Suprapubic skin (tissue), 4 donors: Measurements from ENCODE around the gene NSFL1C. TPM values are rescaled to one million over a fixed set of nuclear protein-coding genes. Genes with fewer than 3 reads are reported as not detected.

ENCODE experiments used
- DNase-seq, 2 donors: peaks; one replicate each; pipeline ENCODE4 v3.0.0-alpha.2; 2019; ENCODE audit warnings: low spot score in 2 of 2
- H3K27ac ChIP-seq: fragments of 200-600 bp; sonication (generic); one replicate; pipeline ENCODE4 v1.5.1; 2019
- H3K27me3 ChIP-seq: fragments of 200-600 bp; sonication (generic); one replicate; pipeline ENCODE4 v1.5.1; 2019
- H3K36me3 ChIP-seq: fragments of 200-600 bp; sonication (generic); one replicate; pipeline ENCODE4 v1.5.1; 2019
- H3K4me1 ChIP-seq: fragments of 200-600 bp; sonication (generic); one replicate; pipeline ENCODE4 v1.5.1; 2019
- H3K4me3 ChIP-seq: fragments of 200-600 bp; sonication (generic); one replicate; pipeline ENCODE4 v1.5.1; 2019; ENCODE audit warnings: mild to moderate bottlenecking
- H3K9me3 ChIP-seq: fragments of 200-600 bp; sonication (generic); one replicate; pipeline ENCODE4 v1.5.1; 2019
- CTCF ChIP-seq, 2 donors: fragments of 200-600 bp in 1 of 2; fragments of 450-650 bp in 1 of 2; sonication (generic) in 1 of 2; IDR thresholded peaks; one replicate each; pipeline ENCODE4 v1.5.1; 2016 to 2019; ENCODE audit warnings: antibody characterized with exemption in 2 of 2, mild to moderate bottlenecking in 1 of 2, moderate library complexity in 1 of 2
- EP300 ChIP-seq: sonication (generic); formaldehyde crosslinking; IDR thresholded peaks from one replicate; pipeline ENCODE4 v1.6.1; 2017; ENCODE audit warnings: antibody characterized with exemption
- POLR2A ChIP-seq, 2 donors: fragments of 450-650 bp; IDR thresholded peaks; one replicate each; pipeline ENCODE4 v1.6.1; 2017; ENCODE audit warnings: antibody characterized with exemption in 2 of 2, mild to moderate bottlenecking in 2 of 2, moderate library complexity in 2 of 2
- POLR2AphosphoS5 ChIP-seq, 3 donors: sonication (generic); formaldehyde crosslinking; IDR thresholded peaks; one replicate each; pipeline ENCODE4 v1.6.1; 2017; ENCODE audit warnings: antibody characterized with exemption in 3 of 3
- WGBS: methylation state at CpG from one replicate; pipeline ENCODE4 v1.1.5; 2018; 5-methylcytosine and 5-hydroxymethylcytosine counted together
- total RNA-seq, 4 donors: library from RNA; depleted of rRNA; stranded (reverse); fragments of >200 nt; gene quantifications; one replicate each; pipeline ENCODE4 v1.1.0, GENCODE V29; 2016

NSFL1C gene
- total RNA-seq, 4 donors from 2014 or later, result 55.0 to 75.3 (median 64.3) TPM

GRCh38 chr20:1490643-1491195 is 24.1 kb upstream of the NSFL1C start:
- H3K4me3 ChIP-seq, result peak overlapping the region; percentile 29
- no peak for DNase-seq
- peaks cover 10% of the 10 kb centered on the region for H3K4me1 ChIP-seq
- no peaks in the 10 kb centered on the region for H3K36me3 ChIP-seq
- 83% methylated on average over 9 of the region's 9 CpGs for WGBS
- TF ChIP-seq POLR2A (IDR thresholded peaks at IDR 0.05) (no peak), CTCF (IDR thresholded peaks at IDR 0.05) (no peak), POLR2AphosphoS5 (IDR thresholded peaks at IDR 0.05) (no peak), EP300 (no peak)
- no peaks in the 10 kb centered on the region for H3K9me3 ChIP-seq
- no peaks in the 10 kb centered on the region for H3K27me3 ChIP-seq
- H3K27ac ChIP-seq, result peak overlapping the region; percentile 73

- Histone ChIP-seq H3K4me3 (peak overlapping the region; percentile 29), H3K27ac (peak overlapping the region; percentile 73), H3K4me1 (peaks cover 10% of the 10 kb centered on the region), H3K36me3 (no peaks in the 10 kb centered on the region), H3K9me3 (no peaks in the 10 kb centered on the region), H3K27me3 (no peaks in the 10 kb centered on the region)
- DNase-seq, result no peak
- TF ChIP-seq POLR2AphosphoS5 (IDR thresholded peaks at IDR 0.05) (peak in 2 of 3 donors; percentile 11 to 20), EP300 (no peak)
- 63% methylated on average over 6 of the region's 6 CpGs for WGBS
These were observed 23.3 kb upstream of the NSFL1C start for GRCh38 chr20:1489764-1490436.

- peak overlapping the region; percentile 73 for H3K27ac ChIP-seq
- H3K4me3 ChIP-seq, result no peak overlapping the region
- TF ChIP-seq POLR2A (IDR thresholded peaks at IDR 0.05) (no peak), EP300 (no peak), CTCF (IDR thresholded peaks at IDR 0.05) (no peak), POLR2AphosphoS5 (IDR thresholded peaks at IDR 0.05) (no peak)
These were observed 22.7 kb upstream of the NSFL1C start for GRCh38 chr20:1489325-1489724.

GRCh38 chr20:1486566-1486965 is 19.9 kb upstream of the NSFL1C start:
- 63% methylated on average over 2 of the region's 2 CpGs for WGBS
- no peaks in the 10 kb centered on the region for H3K9me3 ChIP-seq
- TF ChIP-seq EP300, result no peak
- no peak for TF ChIP-seq POLR2AphosphoS5 (IDR thresholded peaks at IDR 0.05)
- TF ChIP-seq POLR2A (IDR thresholded peaks at IDR 0.05), result no peak
- TF ChIP-seq CTCF (IDR thresholded peaks at IDR 0.05), result no peak
- no peak for DNase-seq
- no peak overlapping the region for H3K4me3 ChIP-seq
- H3K4me1 ChIP-seq, result peaks cover 10% of the 10 kb centered on the region
- no peak overlapping the region for H3K27ac ChIP-seq
- no peaks in the 10 kb centered on the region for H3K27me3 ChIP-seq
- H3K36me3 ChIP-seq, result no peaks in the 10 kb centered on the region

More at GRCh38 chr20:1489325-1489724, 22.7 kb upstream of the NSFL1C start:
- Histone ChIP-seq H3K27me3 (no peaks in the 10 kb centered on the region), H3K4me1 (peaks cover 10% of the 10 kb centered on the region), H3K36me3 (no peaks in the 10 kb centered on the region), H3K9me3 (no peaks in the 10 kb centered on the region)
- DNase-seq, result no peak
- 74% methylated on average over 2 of the region's 2 CpGs for WGBS

GRCh38 chr20:1484438-1485116 is 17.9 kb upstream of the NSFL1C start:
- Histone ChIP-seq H3K27me3 (no peaks in the 10 kb centered on the region), H3K4me3 (no peak overlapping the region), H3K36me3 (no peaks in the 10 kb centered on the region), H3K9me3 (no peaks in the 10 kb centered on the region), H3K4me1 (peaks cover 3% of the 10 kb centered on the region), H3K27ac (no peak overlapping the region)
- 34% methylated on average over 5 of the region's 5 CpGs for WGBS
- TF ChIP-seq EP300 (no peak), POLR2A (IDR thresholded peaks at IDR 0.05) (no peak), CTCF (IDR thresholded peaks at IDR 0.05) (no peak), POLR2AphosphoS5 (IDR thresholded peaks at IDR 0.05) (no peak)
- no peak for DNase-seq
